ENCODE results near the gene M6PR.
A peak's percentile ranks its signal among the peaks of the same experiment; 100 is the strongest.

M6PR gene

GRCh38 chr12:8949342-8950220 lies at the start of gene M6PR:
Gene M6PR, minus strand, starts transcription at chr12:8949645. Its CDS starts 3,241 bp downstream, at chr12:8946404.
- DNase-seq (ENCODE audit: low read depth in 3 of 3): peak; percentile 76 to 78 (median 77)

GRCh38 chr12:8996682-8997405 lies 47.4 kb upstream of the M6PR start:
- DNase-seq (ENCODE audit: low read depth in 3 of 3): no peak

- DNase-seq (ENCODE audit: low read depth in 3 of 3): no peak
These were observed 45.8 kb upstream of the M6PR start for GRCh38 chr12:8995021-8995775.

- DNase-seq (ENCODE audit: low read depth in 3 of 3): no peak
These were observed 44.4 kb upstream of the M6PR start for GRCh38 chr12:8993827-8994226.

GRCh38 chr12:8991371-8992345 lies 42.2 kb upstream of the M6PR start:
- DNase-seq (ENCODE audit: low read depth in 3 of 3): no peak

GRCh38 chr12:8989413-8989812 lies 40.0 kb upstream of the M6PR start, which contains the start of gene KLRG1:
Gene KLRG1, plus strand, starts transcription at chr12:8989546. Its CDS starts 90 bp downstream, at chr12:8989636.
- DNase-seq (ENCODE audit: low read depth in 3 of 3): no peak

- DNase-seq (ENCODE audit: low read depth in 3 of 3): no peak
These were observed 38.2 kb upstream of the M6PR start for GRCh38 chr12:8987685-8988084.

GRCh38 chr12:8987163-8987562 lies 37.7 kb upstream of the M6PR start:
- DNase-seq (ENCODE audit: low read depth in 3 of 3): no peak

GRCh38 chr12:8985213-8985754 lies 35.8 kb upstream of the M6PR start:
- no peak for DNase-seq (ENCODE audit: low read depth in 3 of 3)

GRCh38 chr12:8980137-8980536 lies 30.7 kb upstream of the M6PR start:
- DNase-seq (ENCODE audit: low read depth in 3 of 3): no peak

GRCh38 chr12:8970432-8970831 lies 21.0 kb upstream of the M6PR start:
- no peak for DNase-seq (ENCODE audit: low read depth in 3 of 3)

- no peak for DNase-seq (ENCODE audit: low read depth in 3 of 3)
These were observed 20.5 kb upstream of the M6PR start for GRCh38 chr12:8969861-8970411.

GRCh38 chr12:8968761-8969160 lies 19.3 kb upstream of the M6PR start:
- DNase-seq (ENCODE audit: low read depth in 3 of 3): no peak

- DNase-seq (ENCODE audit: low read depth in 3 of 3): no peak
These were observed 10.7 kb upstream of the M6PR start for GRCh38 chr12:8960176-8960575.

- DNase-seq (ENCODE audit: low read depth in 3 of 3): no peak
These were observed 8.6 kb upstream of the M6PR start for GRCh38 chr12:8958066-8958465.

GRCh38 chr12:8957561-8957960 lies 8.1 kb upstream of the M6PR start:
- DNase-seq (ENCODE audit: low read depth in 3 of 3): no peak

GRCh38 chr12:8956772-8957171 lies 7.3 kb upstream of the M6PR start:
- DNase-seq (ENCODE audit: low read depth in 3 of 3): no peak

- DNase-seq (ENCODE audit: low read depth in 3 of 3): no peak
These were observed 6.6 kb upstream of the M6PR start for GRCh38 chr12:8956073-8956472.

GRCh38 chr12:8953773-8954402 lies 4.4 kb upstream of the M6PR start:
- peak in 1 of 3 experiments; percentile 38 for DNase-seq (ENCODE audit: low read depth in 3 of 3)

GRCh38 chr12:8951744-8952143 lies 2.3 kb upstream of the M6PR start:
- DNase-seq (ENCODE audit: low read depth in 3 of 3): no peak
